HS-27A (cell line): ENCODE results near the gene CNOT8.
"Not testable (repeated sequence)": the region's sequence is repeated elsewhere in the genome, so short reads cannot be mapped to it uniquely, and the experiment has no call there.

ENCODE experiments used
- DNase-seq: peaks from one replicate; pipeline ENCODE4 v3.0.0-alpha.2; 2012; ENCODE audit warnings: low read depth, missing footprints

The CNOT8 gene

DNA sequence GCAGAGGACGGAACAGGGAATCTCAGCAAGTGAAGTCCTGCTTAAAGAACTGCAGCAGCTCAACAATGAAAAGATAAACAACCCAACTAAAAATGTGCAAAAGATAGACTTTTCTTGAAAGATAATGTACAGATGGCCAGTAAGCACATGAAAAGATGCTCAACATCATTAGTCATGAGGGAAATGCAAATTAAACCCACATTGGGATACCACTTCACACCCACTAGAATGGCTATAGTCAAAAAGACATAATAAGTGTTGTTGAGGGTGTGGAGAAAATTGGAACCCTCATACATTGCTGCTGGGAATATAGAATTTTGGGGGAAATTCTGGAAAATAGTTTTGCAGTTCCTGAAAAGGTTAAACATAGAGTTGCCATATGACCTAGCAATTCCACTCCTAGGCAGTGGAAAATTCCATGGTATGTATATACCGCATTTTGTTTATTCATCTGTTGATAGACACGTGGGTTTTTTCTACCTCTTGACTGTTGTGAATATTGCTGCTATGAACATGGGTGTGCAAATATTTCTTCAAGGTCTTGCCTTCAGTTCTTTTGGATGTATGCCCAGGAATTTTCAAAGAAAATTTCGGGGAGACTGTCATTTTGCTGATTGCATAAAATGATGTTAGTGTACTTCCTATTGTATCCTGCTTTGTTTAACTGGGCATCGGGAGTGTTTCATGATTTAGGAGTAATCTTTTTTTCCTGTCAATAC, 7.2 kb downstream of the CNOT8 start:
- no peak for DNase-seq

DNA sequence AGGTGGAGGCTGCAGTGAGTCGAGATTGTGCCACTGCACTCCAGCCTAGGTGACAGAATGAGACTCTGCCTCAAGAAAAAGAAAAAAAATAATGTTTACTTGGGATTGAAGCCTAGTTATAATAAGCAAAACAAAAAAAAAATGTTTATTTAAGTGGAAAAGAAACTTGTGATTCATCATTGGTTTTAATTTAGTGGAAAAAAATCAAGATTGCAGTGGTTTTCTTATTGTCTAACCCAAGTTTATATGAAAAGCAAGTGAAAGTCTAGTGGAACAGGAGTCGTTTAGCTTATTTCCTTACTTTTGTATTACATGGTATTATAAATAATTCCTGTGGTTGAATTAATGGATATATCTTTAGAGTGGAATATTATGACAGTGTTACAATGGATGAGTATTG, 8.4 kb downstream of the CNOT8 start:
- no peak for DNase-seq

DNA sequence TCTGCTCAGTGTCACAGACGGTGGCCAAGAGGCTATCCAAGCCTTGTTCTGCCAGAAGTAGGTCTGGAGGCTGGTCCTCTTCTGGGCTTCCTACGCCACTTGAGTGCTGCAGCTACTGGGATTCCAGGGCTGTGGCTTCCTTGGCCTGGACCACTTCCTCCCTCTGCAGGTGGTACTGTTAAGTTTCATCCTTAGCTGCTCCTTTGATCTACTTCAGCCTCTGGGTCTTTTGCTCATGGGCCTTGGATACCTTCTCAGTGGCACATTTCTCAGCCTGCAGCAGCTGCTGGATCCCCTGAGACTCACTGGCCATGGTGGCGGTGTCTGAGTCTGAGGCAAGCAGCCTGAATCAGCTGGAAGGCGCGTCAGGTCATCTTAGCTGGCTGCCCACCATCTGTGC, 10.3 kb downstream of the CNOT8 start:
- no peak for DNase-seq

DNA sequence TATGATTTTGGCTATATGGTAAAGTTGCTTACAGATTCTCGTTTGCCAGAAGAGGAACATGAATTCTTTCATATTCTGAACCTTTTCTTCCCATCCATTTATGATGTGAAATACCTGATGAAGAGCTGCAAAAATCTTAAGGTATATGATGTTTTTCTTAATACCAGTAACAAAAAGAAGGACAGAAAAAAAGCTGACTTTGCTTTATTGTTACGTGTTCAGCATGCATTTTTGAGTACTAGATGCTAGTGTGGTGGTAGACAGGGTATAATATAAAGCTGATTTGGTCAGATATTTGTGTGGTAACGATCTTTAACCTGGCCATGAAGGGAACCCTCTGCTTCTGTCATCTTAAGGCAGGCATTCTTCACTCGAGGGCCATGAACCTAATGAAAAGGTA, 13.3 kb downstream of the CNOT8 start:
- no peak for DNase-seq

DNA sequence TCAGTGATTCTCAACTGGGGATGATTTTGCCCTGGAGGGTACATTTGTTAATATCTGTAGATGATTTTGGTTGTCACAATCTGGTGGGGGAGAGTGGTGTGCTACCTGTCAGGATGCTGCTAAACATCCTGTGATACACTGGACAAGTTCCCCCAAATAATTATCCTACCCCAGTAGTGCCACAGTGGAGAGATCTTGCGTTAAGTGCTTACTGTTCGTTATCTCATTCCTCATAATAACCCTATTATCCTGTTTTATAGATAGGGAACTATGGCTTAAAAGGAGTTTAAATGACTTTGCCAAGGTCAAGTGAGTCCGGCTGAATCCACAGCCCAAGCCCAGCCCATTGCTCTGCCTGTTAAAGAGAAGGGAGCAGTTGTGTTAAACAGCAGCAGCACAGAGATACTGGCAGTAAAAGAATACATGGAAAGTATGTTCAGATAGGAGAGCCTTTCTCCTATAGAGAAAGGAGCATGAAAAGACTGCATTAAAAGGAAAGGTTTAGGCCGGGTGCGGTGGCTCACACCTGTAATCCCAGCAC, 15.4 kb downstream of the CNOT8 start:
- no peak for DNase-seq

DNA sequence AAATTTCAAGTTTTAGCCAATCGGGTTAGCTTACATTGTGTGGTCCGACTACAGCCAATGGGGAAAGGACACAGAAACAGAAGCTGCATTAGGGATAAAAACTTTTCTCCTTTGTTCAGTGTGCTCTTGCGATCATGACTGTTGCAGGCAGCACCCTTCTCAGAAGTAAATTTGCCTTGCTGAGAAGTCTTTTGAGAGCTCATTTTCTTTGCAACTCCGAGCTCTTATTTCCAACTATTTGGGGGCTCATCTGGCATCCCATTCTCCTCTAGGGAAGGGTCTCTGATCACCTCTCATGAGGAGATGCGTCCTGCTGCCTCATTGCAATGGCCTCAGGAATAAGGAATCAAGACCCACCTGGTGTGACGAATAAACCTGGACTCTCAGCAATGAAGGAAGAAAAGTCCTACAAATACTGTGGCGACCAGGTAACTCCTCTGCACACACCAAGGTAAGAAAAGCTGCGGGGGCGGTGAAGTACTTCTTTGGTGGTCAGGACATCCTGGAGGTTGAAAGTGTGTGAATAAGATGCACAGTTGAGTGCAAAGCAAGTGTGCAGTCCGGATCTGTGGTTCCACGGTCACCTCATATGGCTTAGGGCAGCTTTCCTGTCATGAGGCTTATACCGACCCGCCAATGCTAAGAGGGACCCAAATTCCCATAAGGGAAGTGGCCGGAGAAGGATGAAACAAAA, 20.4 kb downstream of the CNOT8 start:
- no peak for DNase-seq

DNA sequence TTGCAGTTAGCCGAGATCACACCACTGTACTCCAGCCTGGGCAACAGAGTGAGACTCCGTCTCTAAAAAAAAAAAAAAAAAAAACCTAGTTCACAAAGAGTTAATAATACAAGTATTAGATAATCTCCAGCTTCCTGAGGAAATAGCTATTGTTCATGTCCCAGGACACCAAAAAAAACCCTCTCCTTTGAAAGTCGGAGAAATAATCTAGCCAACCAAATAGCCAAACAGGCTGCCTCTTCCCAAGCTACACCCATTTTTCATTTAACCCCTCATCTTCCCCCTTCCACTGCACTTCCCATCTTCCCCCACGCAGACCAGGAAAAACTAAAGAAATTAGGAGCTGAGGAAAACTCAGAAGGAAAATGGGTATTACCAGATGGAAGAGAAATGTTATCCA, 23.6 kb downstream of the CNOT8 start:
- DNase-seq: no peak

DNA sequence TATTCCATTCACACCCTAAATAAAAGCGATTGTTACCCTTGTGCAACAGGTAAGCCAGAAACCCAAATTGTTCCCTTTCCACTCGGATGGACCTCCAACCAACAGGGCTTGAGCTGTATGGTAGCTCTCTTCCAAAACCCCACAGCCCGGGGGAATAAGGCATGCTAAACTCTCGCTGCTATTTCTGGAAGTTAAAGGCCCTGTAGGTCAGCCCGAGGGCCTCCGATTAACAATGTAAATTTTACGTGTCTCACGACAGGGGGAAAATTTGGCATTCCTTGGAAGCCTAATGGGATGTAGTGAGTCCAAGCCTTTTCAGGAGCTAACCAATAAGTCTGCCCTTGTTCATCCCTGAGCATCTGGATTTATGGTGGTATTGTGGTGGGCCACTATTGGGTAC, 26.0 kb downstream of the CNOT8 start:
- no peak for DNase-seq

DNA sequence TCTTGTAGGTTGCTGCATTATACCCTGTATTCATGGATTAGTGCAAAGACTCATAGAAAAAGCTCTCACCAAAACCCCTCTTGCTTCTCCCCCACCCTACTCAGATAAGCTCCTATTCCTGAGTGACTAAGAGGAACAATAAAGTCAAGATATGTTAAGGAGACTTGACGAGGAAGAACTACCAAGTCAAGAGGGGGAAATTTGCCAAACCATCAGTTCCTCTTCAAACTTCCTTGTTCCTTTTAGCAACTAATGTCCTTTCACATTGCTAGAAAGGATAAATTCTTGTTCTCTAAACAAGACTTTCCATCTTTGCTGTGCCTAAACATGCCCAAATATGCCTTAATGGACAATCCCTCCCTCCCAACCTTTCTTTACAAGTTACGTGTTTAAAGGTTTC, 27.0 kb downstream of the CNOT8 start:
- DNase-seq: no peak

DNA sequence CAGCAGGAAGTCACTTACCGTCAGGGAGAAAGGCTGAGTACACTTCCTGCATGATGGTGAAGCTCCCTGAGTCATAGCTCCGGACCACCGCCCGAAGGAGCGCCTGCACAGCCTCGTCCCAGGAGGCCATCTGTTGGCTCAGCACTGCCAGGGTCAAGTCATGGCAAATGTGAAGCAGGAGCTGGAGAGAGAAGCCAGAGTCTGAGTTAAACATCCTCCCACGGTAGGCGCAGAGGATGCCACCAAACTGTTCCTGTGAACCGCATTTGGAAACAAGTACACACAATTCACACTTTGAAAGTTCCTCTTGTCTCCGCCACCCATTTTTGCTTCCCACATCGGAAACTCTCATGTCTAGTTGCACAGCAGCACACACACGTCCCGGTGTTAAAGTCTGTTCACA, 33.9 kb downstream of the CNOT8 start:
- DNase-seq: no peak

DNA sequence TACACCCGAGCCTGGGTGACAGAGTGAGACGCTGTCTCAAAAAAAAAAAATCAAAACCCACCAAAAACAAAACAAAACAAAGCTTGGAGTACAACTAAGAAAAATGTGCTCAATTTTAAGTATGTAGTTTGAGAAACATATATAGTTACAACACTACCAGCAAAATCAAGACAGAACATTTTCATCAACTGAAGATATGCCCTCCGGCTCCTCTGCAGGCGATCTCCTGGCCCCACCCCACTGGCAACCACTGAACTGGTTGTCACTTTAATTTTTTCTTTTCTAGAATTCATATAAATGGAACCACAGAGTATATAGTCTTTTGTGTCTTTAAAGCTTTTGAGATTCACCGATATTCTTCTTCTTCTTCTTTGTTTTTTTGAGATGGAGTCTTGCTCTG, 35.0 kb downstream of the CNOT8 start:
- no peak for DNase-seq

DNA sequence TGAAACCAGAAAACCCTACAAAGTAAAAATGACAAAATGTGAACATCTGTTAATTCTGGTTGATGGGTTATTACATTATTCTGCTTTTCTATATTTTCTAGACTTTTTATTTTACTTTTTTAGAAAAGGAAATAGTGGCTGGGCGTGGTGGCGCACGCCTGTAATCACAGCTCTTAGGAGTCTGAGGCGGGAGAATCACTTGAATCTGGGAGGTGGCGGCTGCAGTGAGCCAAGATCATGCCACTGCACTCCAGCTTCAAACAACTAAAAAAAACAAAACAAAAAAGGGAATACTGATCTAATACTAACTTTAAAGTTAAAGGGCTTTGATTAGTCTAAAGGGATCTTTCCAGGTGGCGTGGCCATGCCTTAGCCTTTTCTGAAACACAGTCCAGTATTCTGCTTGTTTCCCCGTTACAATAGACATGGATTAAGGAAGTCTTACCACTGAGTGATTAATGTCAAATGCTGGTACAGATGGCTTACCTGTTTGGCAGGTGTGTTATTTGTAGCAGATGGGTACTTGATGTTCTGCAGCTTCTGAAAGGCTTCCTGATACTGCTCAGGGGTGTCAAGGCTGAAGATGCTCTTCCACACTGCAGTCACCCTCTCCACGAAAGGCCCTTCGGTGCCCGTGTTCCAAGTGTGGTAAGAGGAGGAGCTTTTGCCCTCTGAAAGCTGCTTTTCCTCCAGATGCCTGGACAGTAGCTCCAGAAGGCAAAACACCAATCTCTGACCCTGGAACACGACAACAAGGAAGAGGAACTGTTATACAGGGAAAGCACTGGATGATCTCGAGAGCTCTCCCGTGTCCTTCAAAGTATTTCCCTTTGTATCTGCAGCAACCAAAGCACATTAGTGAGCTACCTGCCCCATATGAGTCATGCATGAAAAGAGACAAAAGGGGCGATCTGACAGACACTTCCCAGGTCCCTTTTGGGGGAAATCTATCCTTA, 37.5 kb downstream of the CNOT8 start:
- no peak for DNase-seq

DNA sequence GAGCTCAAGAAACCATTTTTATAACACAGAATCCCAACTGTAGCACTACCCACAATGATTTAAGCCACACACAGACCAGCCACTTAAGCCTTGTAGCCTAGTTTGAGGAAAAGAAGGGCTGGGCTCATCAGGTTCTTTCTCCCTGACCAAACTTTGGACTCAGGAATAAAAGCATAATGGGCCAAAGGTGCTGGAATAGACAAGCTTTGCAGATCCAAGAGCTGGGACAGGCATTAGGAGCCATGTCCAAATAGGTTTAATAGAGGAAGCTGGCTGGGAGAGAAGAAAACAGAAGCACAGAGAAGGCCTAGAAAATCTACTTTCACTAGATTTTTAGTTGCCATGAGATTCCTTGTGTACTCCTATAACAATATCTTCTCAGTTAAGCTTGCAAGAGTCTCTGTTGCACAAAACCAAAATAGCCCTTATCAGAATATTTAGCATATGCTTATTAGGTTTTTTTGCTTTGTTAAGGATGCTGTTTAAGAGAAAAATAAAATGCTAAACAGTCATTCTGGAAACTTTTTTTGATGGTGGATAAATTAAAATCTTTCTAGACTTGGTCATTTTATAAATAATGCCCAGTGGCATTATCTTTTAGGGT, 38.2 kb downstream of the CNOT8 start:
- DNase-seq: no peak

DNA sequence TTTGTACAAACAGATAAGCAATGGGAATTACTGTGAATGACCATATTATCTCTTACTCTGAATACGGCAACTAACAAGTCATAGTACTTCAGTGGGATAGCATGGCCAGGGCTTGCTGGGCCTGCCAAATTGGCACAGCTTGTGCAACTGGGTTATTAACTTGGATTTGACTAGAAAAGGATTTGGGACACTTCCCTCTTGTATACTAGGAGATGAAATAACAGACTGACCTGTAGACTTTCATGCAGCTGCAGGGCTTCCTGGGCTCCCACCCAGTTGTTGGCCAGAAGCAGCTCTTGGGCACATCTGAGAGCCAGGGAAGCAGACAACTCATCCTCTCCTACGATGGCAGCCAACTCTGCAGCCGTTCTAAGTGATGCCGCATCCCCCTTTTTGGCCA, 39.8 kb downstream of the CNOT8 start:
- DNase-seq: no peak

DNA sequence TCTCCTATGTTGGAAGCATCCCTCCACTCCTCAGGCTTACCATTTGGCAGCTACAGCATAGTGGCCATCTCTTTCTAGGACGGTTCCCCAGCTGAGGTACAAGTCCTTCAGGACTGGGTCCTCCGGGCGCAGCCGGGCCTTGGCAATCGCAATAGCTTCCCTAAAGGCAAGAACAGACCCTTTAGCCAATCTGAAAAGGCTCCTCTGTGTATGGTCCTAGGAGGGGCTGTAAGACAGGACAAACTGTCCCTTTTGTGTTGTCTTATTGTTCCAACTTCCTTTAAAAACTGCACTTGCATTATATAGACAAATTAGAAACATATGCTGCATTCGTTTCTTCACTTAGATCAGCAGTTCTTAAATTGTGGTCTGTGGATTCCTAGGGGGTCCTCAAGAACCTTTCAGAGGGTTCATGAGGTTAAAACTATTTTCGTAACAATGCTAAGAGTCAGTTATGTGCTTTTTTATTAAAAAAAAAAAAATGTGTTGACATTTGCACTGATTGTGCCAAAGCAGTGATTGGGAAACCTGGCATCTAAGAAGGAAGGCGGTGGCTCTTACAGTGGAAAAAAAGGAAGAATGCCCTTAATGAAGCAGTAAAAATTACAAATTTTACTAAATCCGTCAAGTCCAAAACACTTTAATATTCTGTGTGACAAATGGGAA, 40.9 kb downstream of the CNOT8 start:
- no peak for DNase-seq

DNA sequence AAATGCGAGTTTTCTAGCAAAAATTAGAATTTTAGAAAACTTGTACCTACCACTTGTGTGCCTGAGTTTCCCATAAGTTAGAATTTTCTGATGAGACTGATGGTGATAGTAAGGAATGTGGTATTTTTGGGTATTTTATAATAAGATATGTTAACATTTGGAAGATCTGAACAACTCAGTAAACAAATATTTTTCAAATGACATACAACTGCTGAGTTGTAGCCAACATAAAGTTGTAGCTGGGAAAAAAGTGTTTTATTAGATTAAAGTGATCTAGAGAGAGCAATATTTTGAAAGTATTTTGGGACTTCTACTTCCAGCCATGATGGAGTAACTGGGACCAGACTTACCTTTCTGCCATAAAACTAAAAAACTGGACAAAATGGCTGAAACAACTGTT, 41.6 kb downstream of the CNOT8 start:
- DNase-seq: no peak

DNA sequence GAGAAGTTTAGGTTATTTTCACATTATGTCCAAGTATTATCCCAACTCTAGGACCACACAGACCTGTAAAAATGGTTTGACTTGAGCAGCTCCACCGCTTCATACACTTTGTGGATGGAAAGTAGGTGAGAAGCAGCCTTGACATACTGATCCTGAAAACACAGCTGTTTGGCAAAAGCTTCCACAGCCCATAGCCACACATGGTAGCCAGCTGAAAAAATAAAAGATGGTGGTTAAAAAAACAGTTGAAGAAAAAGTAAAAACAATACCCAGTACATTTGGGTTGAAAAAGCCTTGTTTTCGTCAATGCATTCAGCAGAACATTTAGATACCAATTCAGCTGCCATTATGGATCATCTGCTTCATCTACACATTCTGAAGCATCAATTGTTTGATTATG, 42.8 kb downstream of the CNOT8 start:
- DNase-seq: no peak

DNA sequence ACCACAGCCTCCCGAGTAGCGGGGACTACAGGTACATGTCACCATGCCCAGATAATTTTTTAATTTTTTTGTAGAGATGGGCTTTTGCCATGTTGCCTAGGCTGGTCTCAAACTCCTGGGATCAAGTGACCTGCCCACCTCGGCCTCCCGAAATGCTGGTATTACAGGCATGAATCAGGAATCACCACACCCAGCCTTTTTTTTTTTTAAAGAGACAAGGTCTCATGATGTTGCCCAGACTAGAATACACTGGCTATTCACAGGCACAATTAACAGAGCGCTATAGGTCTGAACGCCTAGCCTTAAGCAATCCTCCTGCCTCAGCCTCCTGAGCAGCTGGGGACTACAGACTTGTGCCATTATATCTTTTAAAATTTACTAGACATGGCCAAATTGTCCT, 43.5 kb downstream of the CNOT8 start:
- no peak for DNase-seq

DNA sequence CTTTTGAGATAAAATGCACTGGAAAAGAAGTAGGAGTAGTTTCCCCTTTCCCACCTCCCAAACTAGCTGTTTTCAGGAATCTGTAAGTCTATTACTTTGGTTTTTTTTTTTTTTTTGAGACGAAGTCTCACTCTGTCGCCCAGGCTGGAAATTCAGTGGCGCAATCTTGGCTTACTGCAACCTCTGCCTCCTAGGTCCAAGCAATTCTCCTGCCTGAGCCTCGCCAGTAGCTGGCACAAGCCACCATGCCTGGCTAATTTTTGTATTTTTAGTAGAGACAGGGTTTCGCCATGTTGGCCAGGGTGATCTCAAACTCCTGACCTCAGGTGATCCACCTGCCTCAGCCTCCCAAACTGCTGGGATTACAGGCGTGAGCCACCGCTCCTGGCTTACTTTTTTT, 47.2 kb downstream of the CNOT8 start:
- not testable (repeated sequence) for DNase-seq

DNA sequence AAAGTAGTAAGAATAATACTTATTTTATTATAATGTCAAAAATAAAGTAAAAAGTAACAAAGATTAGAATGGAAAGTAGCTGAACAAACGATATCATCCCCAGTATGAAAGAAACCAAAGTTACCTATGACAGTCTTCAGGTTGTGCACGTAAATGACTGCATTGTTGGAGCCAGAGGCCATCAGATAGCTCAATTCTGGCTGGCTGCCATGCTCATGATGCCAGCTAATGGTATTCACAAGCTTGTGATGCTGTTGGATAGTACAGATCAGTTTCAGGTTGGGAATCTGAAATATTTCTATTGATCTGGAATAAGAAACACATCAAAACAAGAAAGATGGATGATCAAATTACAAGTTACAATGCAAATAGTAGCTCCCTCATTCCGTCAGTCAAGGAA, 58.4 kb downstream of the CNOT8 start:
- DNase-seq: no peak

DNA sequence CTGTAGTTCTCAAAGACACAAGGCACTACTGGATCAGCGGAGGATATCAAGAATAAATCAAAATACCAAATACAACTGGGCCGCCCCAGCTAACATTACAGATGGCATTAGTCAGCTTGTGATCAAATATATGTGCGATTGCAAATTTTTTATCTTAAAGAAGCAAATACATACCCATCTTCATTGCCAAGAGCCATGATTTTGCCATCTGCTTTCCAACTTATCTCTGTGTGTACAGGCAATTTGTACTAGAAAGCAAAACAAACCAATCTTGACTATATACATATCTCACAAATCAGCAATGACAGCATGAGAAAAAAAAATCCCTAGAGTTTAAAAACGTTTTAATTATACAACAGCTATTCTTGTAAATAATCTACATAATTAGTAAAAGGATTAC, 59.3 kb downstream of the CNOT8 start:
- no peak for DNase-seq
